ENCODE results near the gene SP3.

DNA sequence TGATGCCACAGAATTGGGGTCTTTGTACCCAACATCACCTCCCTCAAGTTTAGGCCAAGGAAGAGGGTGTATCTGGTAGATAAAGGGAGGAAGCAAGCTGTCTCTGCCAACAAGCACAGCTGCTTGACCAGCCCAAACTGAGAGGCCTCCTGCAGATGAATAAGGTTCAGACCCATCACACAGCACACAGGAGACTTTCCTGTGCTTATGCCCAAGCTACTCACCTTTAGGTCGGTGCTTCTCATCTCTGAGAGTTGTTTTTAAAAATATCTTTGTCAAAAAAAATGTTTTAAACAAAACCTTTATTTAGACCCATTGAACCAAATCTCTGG lies 24.7 kb upstream of the SP3 start:
- TF ChIP-seq, protein P1, sequence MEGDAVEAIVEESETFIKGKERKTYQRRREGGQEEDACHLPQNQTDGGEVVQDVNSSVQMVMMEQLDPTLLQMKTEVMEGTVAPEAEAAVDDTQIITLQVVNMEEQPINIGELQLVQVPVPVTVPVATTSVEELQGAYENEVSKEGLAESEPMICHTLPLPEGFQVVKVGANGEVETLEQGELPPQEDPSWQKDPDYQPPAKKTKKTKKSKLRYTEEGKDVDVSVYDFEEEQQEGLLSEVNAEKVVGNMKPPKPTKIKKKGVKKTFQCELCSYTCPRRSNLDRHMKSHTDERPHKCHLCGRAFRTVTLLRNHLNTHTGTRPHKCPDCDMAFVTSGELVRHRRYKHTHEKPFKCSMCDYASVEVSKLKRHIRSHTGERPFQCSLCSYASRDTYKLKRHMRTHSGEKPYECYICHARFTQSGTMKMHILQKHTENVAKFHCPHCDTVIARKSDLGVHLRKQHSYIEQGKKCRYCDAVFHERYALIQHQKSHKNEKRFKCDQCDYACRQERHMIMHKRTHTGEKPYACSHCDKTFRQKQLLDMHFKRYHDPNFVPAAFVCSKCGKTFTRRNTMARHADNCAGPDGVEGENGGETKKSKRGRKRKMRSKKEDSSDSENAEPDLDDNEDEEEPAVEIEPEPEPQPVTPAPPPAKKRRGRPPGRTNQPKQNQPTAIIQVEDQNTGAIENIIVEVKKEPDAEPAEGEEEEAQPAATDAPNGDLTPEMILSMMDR (IDR thresholded peaks at IDR 0.05; ENCODE audit: borderline replicate concordance, extremely low read depth, low read length, poor library complexity, severe bottlenecking), result no peak
- no peak for TF ChIP-seq EZH2 (IDR thresholded peaks at IDR 0.05; ENCODE audit: borderline replicate concordance, low read depth, low read length, severe bottlenecking)

Data from DND-41 (cell line).